CD4-positive, alpha-beta T cell treated with Interleukin-2 at 100 ng/mL for 4 hours (primary cell): ENCODE measurements around the gene ARHGEF2.

ENCODE experiments used
- DNase-seq: peaks from one replicate; pipeline ENCODE4 v3.0.0-alpha.2; 2020; ENCODE audit warnings: low spot score

Gene ARHGEF2

GRCh38 chr1:155971910-155972809, 6.2 kb downstream of the ARHGEF2 start:
- DNase-seq, result no peak

GRCh38 chr1:155970531-155971167, 7.7 kb downstream of the ARHGEF2 start:
- DNase-seq, result peak; percentile 39

- no peak for DNase-seq
Measured at GRCh38 chr1:155969377-155969791, 9.0 kb downstream of the ARHGEF2 start.

- no peak for DNase-seq
Measured at GRCh38 chr1:155968670-155969069, 9.7 kb downstream of the ARHGEF2 start.

- DNase-seq, result no peak
Measured at GRCh38 chr1:155968051-155968400, 10.3 kb downstream of the ARHGEF2 start.

GRCh38 chr1:155967341-155968050, 10.9 kb downstream of the ARHGEF2 start:
- peak; percentile 25 for DNase-seq

GRCh38 chr1:155966750-155967149, 11.6 kb downstream of the ARHGEF2 start:
- no peak for DNase-seq

GRCh38 chr1:155966135-155966534, 12.2 kb downstream of the ARHGEF2 start:
- no peak for DNase-seq

GRCh38 chr1:155964193-155964592, 14.2 kb downstream of the ARHGEF2 start:
- DNase-seq, result no peak

GRCh38 chr1:155962599-155963211, 15.6 kb downstream of the ARHGEF2 start:
- no peak for DNase-seq

GRCh38 chr1:155961937-155962336, 16.4 kb downstream of the ARHGEF2 start:
- DNase-seq, result peak; percentile 38

- no peak for DNase-seq
Measured at GRCh38 chr1:155960081-155960745, 18.1 kb downstream of the ARHGEF2 start.

GRCh38 chr1:155957411-155957915, 20.9 kb downstream of the ARHGEF2 start:
- DNase-seq, result no peak

GRCh38 chr1:155954645-155955044, 23.7 kb downstream of the ARHGEF2 start:
- DNase-seq, result no peak

GRCh38 chr1:155952505-155952890, 25.8 kb downstream of the ARHGEF2 start:
- no peak for DNase-seq

- no peak for DNase-seq
Measured at GRCh38 chr1:155951753-155952504, 26.4 kb downstream of the ARHGEF2 start.

GRCh38 chr1:155950829-155951228, 27.5 kb downstream of the ARHGEF2 start:
- no peak for DNase-seq

GRCh38 chr1:155947741-155948140, 30.6 kb downstream of the ARHGEF2 start:
- DNase-seq, result no peak

- no peak for DNase-seq
Measured at GRCh38 chr1:155947292-155947691, 31.1 kb downstream of the ARHGEF2 start.

GRCh38 chr1:155946633-155947219, 31.6 kb downstream of the ARHGEF2 start:
- no peak for DNase-seq

GRCh38 chr1:155944444-155944799, 33.9 kb downstream of the ARHGEF2 start:
- no peak for DNase-seq
